ENCODE data around the gene NEB.

GRCh38 chr2:151522556-151522955 lies 211.7 kb downstream of the NEB start:
- TF ChIP-seq CTCF (IDR thresholded peaks at IDR 0.05) (no peak), POLR2A (IDR thresholded peaks at IDR 0.05) (no peak)
